ENCODE measurements around the gene ARHGAP9. TPM values are rescaled to one million over a fixed set of nuclear protein-coding genes. Genes with fewer than 3 reads are reported as not detected.
"Not testable (repeated sequence)": the region's sequence is repeated elsewhere in the genome, so short reads cannot be mapped to it uniquely, and the experiment has no call there.

ARHGAP9 gene
- total and polyA plus RNA-seq, 12 donors: 0.83 to 17.7 (median 3.8) TPM

GRCh38 chr12:57448669-57449068 lies 31.0 kb downstream of the ARHGAP9 start:
- H3K27me3 ChIP-seq: no peaks in the 10 kb centered on the region
- no peaks in the 10 kb centered on the region for H3K36me3 ChIP-seq
- H3K4me1 ChIP-seq: peaks cover 0 to 23% (median 9%) of the 10 kb centered on the region in 9 donors
- DNase-seq: no peak
- H3K9me3 ChIP-seq: no peaks in the 10 kb centered on the region
- ATAC-seq: no peak
- 87 to 97% methylated on average over 2 of the region's 2 CpGs for WGBS, 2 donors
- intact Hi-C loops (cut with DNase I): no loop called here
- TF ChIP-seq, protein P1, sequence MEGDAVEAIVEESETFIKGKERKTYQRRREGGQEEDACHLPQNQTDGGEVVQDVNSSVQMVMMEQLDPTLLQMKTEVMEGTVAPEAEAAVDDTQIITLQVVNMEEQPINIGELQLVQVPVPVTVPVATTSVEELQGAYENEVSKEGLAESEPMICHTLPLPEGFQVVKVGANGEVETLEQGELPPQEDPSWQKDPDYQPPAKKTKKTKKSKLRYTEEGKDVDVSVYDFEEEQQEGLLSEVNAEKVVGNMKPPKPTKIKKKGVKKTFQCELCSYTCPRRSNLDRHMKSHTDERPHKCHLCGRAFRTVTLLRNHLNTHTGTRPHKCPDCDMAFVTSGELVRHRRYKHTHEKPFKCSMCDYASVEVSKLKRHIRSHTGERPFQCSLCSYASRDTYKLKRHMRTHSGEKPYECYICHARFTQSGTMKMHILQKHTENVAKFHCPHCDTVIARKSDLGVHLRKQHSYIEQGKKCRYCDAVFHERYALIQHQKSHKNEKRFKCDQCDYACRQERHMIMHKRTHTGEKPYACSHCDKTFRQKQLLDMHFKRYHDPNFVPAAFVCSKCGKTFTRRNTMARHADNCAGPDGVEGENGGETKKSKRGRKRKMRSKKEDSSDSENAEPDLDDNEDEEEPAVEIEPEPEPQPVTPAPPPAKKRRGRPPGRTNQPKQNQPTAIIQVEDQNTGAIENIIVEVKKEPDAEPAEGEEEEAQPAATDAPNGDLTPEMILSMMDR (IDR thresholded peaks at IDR 0.05): no peak
- no peak overlapping the region for H3K27ac ChIP-seq
- no peak overlapping the region for H3K4me3 ChIP-seq

DNA sequence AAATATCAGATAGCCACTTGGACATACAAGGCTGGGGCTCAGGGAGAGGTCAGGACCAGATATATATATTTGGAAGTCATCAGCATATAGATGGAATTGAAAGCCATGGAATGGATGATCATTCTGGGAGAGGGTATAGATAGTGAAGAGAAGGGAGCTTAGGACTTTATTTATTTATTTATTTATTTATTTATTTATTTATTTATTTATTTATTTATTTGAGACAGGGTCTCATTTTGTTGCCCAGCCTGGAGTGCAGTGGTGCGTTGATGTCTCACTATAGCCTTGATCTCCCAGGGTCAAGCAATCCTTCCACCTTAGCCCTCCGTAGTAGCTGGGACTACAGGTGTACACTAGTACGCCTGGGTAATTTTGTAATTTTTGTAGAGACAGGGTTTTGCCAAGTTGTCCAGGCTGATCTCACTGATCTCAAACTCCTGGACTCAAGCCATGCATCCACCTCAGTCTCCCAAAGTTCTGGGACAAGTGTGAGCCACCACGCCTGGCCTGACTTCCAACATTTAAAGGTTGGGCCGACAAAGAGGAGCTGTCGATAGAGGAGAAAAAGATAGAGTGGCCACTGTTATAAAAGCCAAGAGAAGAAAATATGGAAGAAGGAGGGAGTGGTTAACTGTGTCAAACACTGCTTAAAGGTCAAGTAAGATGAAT lies 33.2 kb downstream of the ARHGAP9 start:
- H3K9me3 ChIP-seq: peaks cover 0 to 6% (median 0%) of the 10 kb centered on the region in 11 donors
- H3K27ac ChIP-seq: no peak overlapping the region
- TF ChIP-seq, protein P1 (IDR thresholded peaks at IDR 0.05): no peak
- H3K36me3 ChIP-seq: no peaks in the 10 kb centered on the region
- WGBS, 2 donors: 96 to 97% methylated on average over 6 of the region's 6 CpGs
- H3K4me1 ChIP-seq: peaks cover 0 to 4% (median 0%) of the 10 kb centered on the region in 9 donors
- ATAC-seq (no peak), DNase-seq (no peak)
- no peaks in the 10 kb centered on the region for H3K27me3 ChIP-seq
- no peak overlapping the region for H3K4me3 ChIP-seq
- intact Hi-C loops (cut with DNase I): no loop called here

DNA sequence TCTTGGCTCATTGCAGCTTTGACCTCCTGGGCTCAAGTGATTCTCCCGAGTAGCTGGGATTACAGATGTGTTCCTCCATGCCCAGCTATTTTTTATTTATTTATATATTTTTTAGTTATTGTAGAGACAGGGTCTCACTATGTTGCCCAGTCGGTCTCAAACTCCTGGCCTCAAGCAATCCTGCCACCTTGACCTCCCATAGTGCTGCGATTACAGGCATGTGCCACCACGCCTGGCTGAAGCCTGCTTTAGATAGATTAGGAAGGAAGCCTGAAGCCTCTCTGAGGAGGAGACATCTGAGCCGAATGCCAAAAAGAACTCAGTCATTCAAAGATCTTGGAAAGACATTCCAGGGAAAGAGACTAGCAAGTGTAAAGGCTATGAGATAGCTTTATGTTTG lies 34.9 kb downstream of the ARHGAP9 start:
- no peaks in the 10 kb centered on the region for H3K4me1 ChIP-seq
- TF ChIP-seq, protein P1 (IDR thresholded peaks at IDR 0.05): no peak
- H3K27ac ChIP-seq: no peak overlapping the region
- H3K27me3 ChIP-seq: no peaks in the 10 kb centered on the region
- intact Hi-C loops (cut with DNase I): no loop called here
- H3K9me3 ChIP-seq: peaks cover 0 to 10% (median 0%) of the 10 kb centered on the region in 11 donors
- no peak for DNase-seq
- no peaks in the 10 kb centered on the region for H3K36me3 ChIP-seq
- no peak overlapping the region for H3K4me3 ChIP-seq
- 70% methylated on average over 5 of the region's 5 CpGs for WGBS, 2 donors
- no peak for ATAC-seq

DNA sequence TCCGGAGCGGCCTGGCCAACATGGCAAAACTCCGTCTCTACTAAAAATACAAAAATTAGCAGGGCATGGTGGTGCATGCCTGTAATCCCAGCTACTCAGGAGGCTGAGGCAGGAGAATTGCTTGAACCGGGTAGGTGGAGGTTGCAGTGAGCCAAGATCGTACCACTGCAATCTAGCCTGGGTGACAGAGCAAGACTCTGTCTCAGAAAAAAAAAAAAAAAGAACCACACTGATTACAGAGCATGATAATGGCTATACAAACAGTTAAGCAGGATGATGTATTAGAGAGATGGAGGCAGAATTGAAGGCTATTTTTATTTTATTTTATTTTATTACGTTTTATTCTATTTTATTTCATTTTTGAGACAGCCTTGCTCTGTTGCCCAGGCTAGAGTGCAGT lies 35.3 kb downstream of the ARHGAP9 start:
- H3K4me3 ChIP-seq; H3K4me1 ChIP-seq; DNase-seq; H3K36me3 ChIP-seq; H3K27ac ChIP-seq; ATAC-seq; intact Hi-C loops (cut with DNase I); H3K9me3 ChIP-seq; H3K27me3 ChIP-seq: not testable (repeated sequence)
- 79 to 87% methylated on average over 6 of the region's 6 CpGs for WGBS, 2 donors

- no peak overlapping the region for H3K27ac ChIP-seq
- no peak overlapping the region for H3K4me3 ChIP-seq
- TF ChIP-seq, protein P1 (IDR thresholded peaks at IDR 0.05): no peak
- peaks cover 0 to 10% (median 0%) of the 10 kb centered on the region in 11 donors for H3K9me3 ChIP-seq
- no peaks in the 10 kb centered on the region for H3K27me3 ChIP-seq
- intact Hi-C loops (cut with DNase I): no loop called here
- 43 to 88% methylated on average over 1 of the region's 1 CpG for WGBS, 2 donors
- no peak for ATAC-seq
- DNase-seq: no peak
- H3K36me3 ChIP-seq: no peaks in the 10 kb centered on the region
- H3K4me1 ChIP-seq: no peaks in the 10 kb centered on the region
These were observed 37.7 kb downstream of the ARHGAP9 start for GRCh38 chr12:57441846-57442427.

GRCh38 chr12:57441393-57441792 lies 38.3 kb downstream of the ARHGAP9 start:
- H3K4me3 ChIP-seq; H3K9me3 ChIP-seq; H3K4me1 ChIP-seq; H3K27me3 ChIP-seq; H3K36me3 ChIP-seq; intact Hi-C loops (cut with DNase I); DNase-seq; ATAC-seq; H3K27ac ChIP-seq: not testable (repeated sequence)
- 94 to 96% methylated on average over 2 of the region's 2 CpGs for WGBS, 2 donors
